OCI-LY7 (cell line): ENCODE measurements around the gene SUSD5. TPM values are rescaled to one million over a fixed set of nuclear protein-coding genes. Genes with fewer than 3 reads are reported as not detected.
A peak's percentile ranks its signal among the peaks of the same experiment; 100 is the strongest.

Source experiments
- BruUV-seq: library from RNA; stranded (reverse); fragments of 400-500 nt; replicated peaks from 2 replicates; lab custom pipeline; 2021; lab: Mats Ljungman, UMichigan
- CTCF ChIA-PET: fragments of 300-600 bp; sonication (Branson Sonifier 250); formaldehyde crosslinking; loops from one replicate; lab custom pipeline; 2022; ENCODE audit warnings: antibody characterized with exemption; ENCODE audit not compliant: unreplicated experiment; lab: Charles Lee
- POLR2A ChIA-PET: fragments of 300-600 bp; sonication (Branson Sonifier 250); formaldehyde crosslinking; loops from one replicate; lab custom pipeline; 2022; ENCODE audit warnings: antibody characterized with exemption; lab: Charles Lee
- DNase-seq: peaks from one replicate; pipeline ENCODE4 v3.0.0-alpha.2; 2015; ENCODE audit warnings: low spot score
- H2AFZ ChIP-seq: fragments of 200-600 bp; sonication (generic), shearing (Covaris generic); 2 replicates; pipeline ENCODE4 v1.6.1; 2014; ENCODE audit warnings: mild to moderate bottlenecking, antibody characterized with exemption, low read length, moderate library complexity
- H3K27ac ChIP-seq: fragments of 200-600 bp; sonication (generic); 2 replicates; pipeline ENCODE4 v1.5.1; 2014; ENCODE audit warnings: mixed run types, low read depth, mild to moderate bottlenecking, moderate library complexity, low read length, inconsistent platforms; ENCODE audit not compliant: poor library complexity, severe bottlenecking
- H3K36me3 ChIP-seq: fragments of 200-600 bp; sonication (generic); 2 replicates; pipeline ENCODE4 v1.6.1; 2014; ENCODE audit warnings: mild to moderate bottlenecking, antibody characterized with exemption, low read length, moderate library complexity, mixed read lengths; ENCODE audit not compliant: insufficient read depth
- H3K4me1 ChIP-seq: fragments of 200-600 bp; sonication (generic); 2 replicates; pipeline ENCODE4 v1.5.1; 2014; ENCODE audit warnings: mild to moderate bottlenecking, low read length; ENCODE audit not compliant: insufficient read depth, poor library complexity, severe bottlenecking
- H3K4me2 ChIP-seq: fragments of 200-600 bp; sonication (generic); 2 replicates; pipeline ENCODE4 v1.6.1; 2014; ENCODE audit warnings: mild to moderate bottlenecking, low read length
- H3K4me3 ChIP-seq: fragments of 200-600 bp; sonication (generic); 2 replicates; pipeline ENCODE4 v1.5.1; 2014; ENCODE audit warnings: mild to moderate bottlenecking, low read depth, low read length; ENCODE audit not compliant: poor library complexity, severe bottlenecking
- H3K79me2 ChIP-seq: fragments of 200-600 bp; sonication (generic); 2 replicates; pipeline ENCODE4 v1.6.1; 2016; ENCODE audit warnings: low read depth, mild to moderate bottlenecking, low read length, moderate library complexity, mixed read lengths; ENCODE audit not compliant: insufficient read depth
- H3K9me2 ChIP-seq: fragments of 200-600 bp; sonication (generic); 2 replicates; pipeline ENCODE4 v1.6.1; 2016; ENCODE audit warnings: mild to moderate bottlenecking, low read length, mixed read lengths; ENCODE audit not compliant: insufficient read depth
- H3K9me3 ChIP-seq: fragments of 200-600 bp; sonication (generic); 2 replicates; pipeline ENCODE4 v1.6.1; 2014; ENCODE audit warnings: mild to moderate bottlenecking, mixed run types, low read length, mixed read lengths
- H4K20me1 ChIP-seq: fragments of 200-600 bp; sonication (generic); 2 replicates; pipeline ENCODE4 v1.6.1; 2014; ENCODE audit warnings: mild to moderate bottlenecking, antibody characterized with exemption, low read length, moderate library complexity, mixed read lengths; ENCODE audit not compliant: insufficient read depth
- EZH2phosphoT487 ChIP-seq: fragments of 200-600 bp; sonication (generic); IDR thresholded peaks from 2 replicates; pipeline ENCODE4 v1.6.1; 2018; ENCODE audit warnings: low read depth, borderline replicate concordance, mild to moderate bottlenecking, mixed run types, antibody characterized with exemption, low read length, moderate library complexity, mixed read lengths
- intact Hi-C: fragments of 100-400 bp; cut with micrococcal nuclease; formaldehyde crosslinking; loops from one replicate; pipeline ENCODE4 v1.10.0; 2022; ENCODE audit not compliant: unreplicated experiment
- small RNA-seq: library from RNA; depleted of rRNA; stranded (forward); fragments of <200 nt; gene quantifications from one replicate; pipeline ENCODE3, GENCODE V24; 2014
- total RNA-seq, 2 experiments: library from RNA; depleted of rRNA in 1 of 2; stranded (reverse); fragments of >200 nt in 1 of 2; shearing (Covaris generic) in 1 of 2; gene quantifications; 2 replicates each; pipeline ENCODE4 v1.2.3, GENCODE V29; 2014 to 2022
- TF ChIP-seq, protein P1 (sequence below): fragments of 200-600 bp; sonication (generic); conservative IDR thresholded peaks from 2 replicates; pipeline ENCODE4 v1.5.1; 2014; ENCODE audit warnings: mild to moderate bottlenecking, antibody characterized with exemption, low read length, moderate library complexity, mixed read lengths

Gene SUSD5
- total RNA-seq, 2 experiments from 2014 or later = not detected

DNA sequence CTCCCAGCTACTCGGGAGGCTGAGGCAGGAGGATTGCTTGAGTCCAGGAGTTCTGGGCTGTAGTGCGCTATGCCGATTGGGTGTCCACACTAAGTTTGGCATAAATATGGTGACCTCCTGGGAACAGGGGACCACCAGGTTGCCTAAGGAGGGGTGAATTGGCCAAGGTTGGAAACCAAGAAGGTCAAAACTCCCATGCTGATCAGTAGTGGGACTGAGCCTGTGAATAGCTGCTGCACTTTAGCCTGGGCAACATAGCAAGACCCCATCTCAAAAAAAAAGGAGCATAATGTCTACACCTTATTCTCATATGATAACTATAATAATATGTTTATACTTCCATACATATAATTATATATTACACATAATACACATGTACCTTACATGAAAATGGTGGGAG lies 115.6 kb downstream of the SUSD5 start:
- CTCF ChIA-PET = no interaction called here
- Histone ChIP-seq H3K9me3 (no peaks in the 10 kb centered on the region), H2AFZ (no peak overlapping the region), H3K27ac (no peak overlapping the region), H3K36me3 (no peaks in the 10 kb centered on the region), H3K4me1 (no peaks in the 10 kb centered on the region), H4K20me1 (no peaks in the 10 kb centered on the region), H3K4me2 (no peak overlapping the region), H3K4me3 (no peak overlapping the region), H3K9me2 (no peaks in the 10 kb centered on the region), H3K79me2 (no peaks in the 10 kb centered on the region)
- no TSS peak for BruUV-seq
- no peak for DNase-seq
- POLR2A ChIA-PET = no interaction called here
- TF ChIP-seq EZH2phosphoT487 = no peak
- TF ChIP-seq, protein P1, sequence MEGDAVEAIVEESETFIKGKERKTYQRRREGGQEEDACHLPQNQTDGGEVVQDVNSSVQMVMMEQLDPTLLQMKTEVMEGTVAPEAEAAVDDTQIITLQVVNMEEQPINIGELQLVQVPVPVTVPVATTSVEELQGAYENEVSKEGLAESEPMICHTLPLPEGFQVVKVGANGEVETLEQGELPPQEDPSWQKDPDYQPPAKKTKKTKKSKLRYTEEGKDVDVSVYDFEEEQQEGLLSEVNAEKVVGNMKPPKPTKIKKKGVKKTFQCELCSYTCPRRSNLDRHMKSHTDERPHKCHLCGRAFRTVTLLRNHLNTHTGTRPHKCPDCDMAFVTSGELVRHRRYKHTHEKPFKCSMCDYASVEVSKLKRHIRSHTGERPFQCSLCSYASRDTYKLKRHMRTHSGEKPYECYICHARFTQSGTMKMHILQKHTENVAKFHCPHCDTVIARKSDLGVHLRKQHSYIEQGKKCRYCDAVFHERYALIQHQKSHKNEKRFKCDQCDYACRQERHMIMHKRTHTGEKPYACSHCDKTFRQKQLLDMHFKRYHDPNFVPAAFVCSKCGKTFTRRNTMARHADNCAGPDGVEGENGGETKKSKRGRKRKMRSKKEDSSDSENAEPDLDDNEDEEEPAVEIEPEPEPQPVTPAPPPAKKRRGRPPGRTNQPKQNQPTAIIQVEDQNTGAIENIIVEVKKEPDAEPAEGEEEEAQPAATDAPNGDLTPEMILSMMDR = no peak
- intact Hi-C loops = no loop called here

DNA sequence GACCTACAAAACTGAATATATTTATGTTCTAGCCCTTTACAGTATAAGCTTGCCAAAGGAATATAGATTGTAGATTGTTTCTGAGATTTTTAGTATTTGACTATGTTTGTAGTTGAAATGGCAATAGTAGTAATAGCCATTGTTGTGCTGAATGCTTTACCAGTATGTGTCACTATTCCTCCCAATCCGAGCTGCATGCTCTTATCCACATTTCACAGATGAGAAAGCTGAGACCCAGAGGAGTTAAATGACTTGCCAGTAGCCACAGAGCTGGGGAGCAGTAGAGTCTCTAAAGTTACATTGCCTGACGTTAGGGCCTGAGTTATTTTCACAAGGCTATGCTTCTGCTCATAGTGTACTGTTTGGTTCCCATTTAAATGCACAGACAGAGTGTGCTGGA lies 118.4 kb downstream of the SUSD5 start:
- Histone ChIP-seq H3K9me3 (no peaks in the 10 kb centered on the region), H3K4me3 (no peak overlapping the region), H2AFZ (peak overlapping the region; percentile 40; the same call in 1 of the 2 replicates), H4K20me1 (no peaks in the 10 kb centered on the region), H3K79me2 (no peaks in the 10 kb centered on the region), H3K36me3 (no peaks in the 10 kb centered on the region), H3K4me2 (no peak overlapping the region), H3K9me2 (no peaks in the 10 kb centered on the region), H3K4me1 (no peaks in the 10 kb centered on the region), H3K27ac (no peak overlapping the region)
- intact Hi-C loops = no loop called here
- no TSS peak for BruUV-seq
- ChIA-PET POLR2A (no interaction called here), CTCF (no interaction called here)
- TF ChIP-seq, protein P1 = no peak
- TF ChIP-seq EZH2phosphoT487 = no peak
- DNase-seq = no peak

Small RNA genes lying within 50 kb of the gene (small RNA-seq; reads per million reads assigned to genes)
- gene AC123900.1 = not detected
- not detected for gene RN7SL296P

Other genes starting within 250 kb of the SUSD5 start
- gene GLB1, start 121.7 kb downstream of the SUSD5 start, total RNA-seq (2014; rRNA removed; shearing (Covaris generic)) = 9.7 and 13.2 TPM in 2 replicates
- gene GLB1, start 121.7 kb downstream of the SUSD5 start, total RNA-seq (2022) = 25.8 and 26.1 TPM in 2 replicates
- gene TMPPE, start 121.7 kb downstream of the SUSD5 start, total RNA-seq (2014; rRNA removed; shearing (Covaris generic)) = 1.7 and 2.1 TPM in 2 replicates
- gene TMPPE, start 121.7 kb downstream of the SUSD5 start, total RNA-seq (2022) = 5.5 and 6.1 TPM in 2 replicates
- 11.8 and 19.2 TPM in 2 replicates for gene CRTAP, start 104.8 kb downstream of the SUSD5 start, total RNA-seq (2014; rRNA removed; shearing (Covaris generic))
- gene CRTAP, start 104.8 kb downstream of the SUSD5 start, total RNA-seq (2022) = 53.7 and 55.3 TPM in 2 replicates
- gene FBXL2, start 58.6 kb upstream of the SUSD5 start, total RNA-seq (2014; rRNA removed; shearing (Covaris generic)) = 0.06 and 0.08 TPM in 2 replicates
- not detected in 2 replicates for gene FBXL2, start 58.6 kb upstream of the SUSD5 start, total RNA-seq (2022)
- gene UBP1, start 221.6 kb upstream of the SUSD5 start, total RNA-seq (2014; rRNA removed; shearing (Covaris generic)) = 53.2 and 73.0 TPM in 2 replicates
- gene UBP1, start 221.6 kb upstream of the SUSD5 start, total RNA-seq (2022) = 83.8 and 94.0 TPM in 2 replicates